Smooth muscle cell (in vitro differentiated cells): ENCODE data around the gene TTLL11. TPM values are rescaled to one million over a fixed set of nuclear protein-coding genes. Genes with fewer than 3 reads are reported as not detected.

ENCODE experiments used
- DNase-seq: peaks from one replicate; lab custom pipeline; 2025; ENCODE audit not compliant: unreplicated experiment; lab: John Stamatoyannopoulos, UW
- H2AFZ ChIP-seq: fragments of 200-600 bp; sonication (generic); 2 replicates; pipeline ENCODE4 v1.6.0; 2016; ENCODE audit warnings: antibody characterized with exemption, low read depth, mild to moderate bottlenecking
- H3F3A ChIP-seq: fragments of 200-600 bp; sonication (generic); 2 replicates; pipeline ENCODE4 v1.6.0; 2017; ENCODE audit warnings: antibody characterized with exemption, low read depth
- H3K27ac ChIP-seq: fragments of 200-600 bp; sonication (generic); 2 replicates; pipeline ENCODE4 v1.5.1; 2016; ENCODE audit warnings: low read depth, mild to moderate bottlenecking
- H3K27me3 ChIP-seq: fragments of 200-600 bp; sonication (generic); 2 replicates; pipeline ENCODE4 v1.6.1; 2016; ENCODE audit warnings: low read depth, mild to moderate bottlenecking
- H3K36me3 ChIP-seq: fragments of 200-600 bp; sonication (generic); 2 replicates; pipeline ENCODE4 v1.5.1; 2016; ENCODE audit warnings: low read depth
- H3K4me1 ChIP-seq: fragments of 200-600 bp; sonication (generic); 2 replicates; pipeline ENCODE4 v1.5.1; 2016; ENCODE audit warnings: low read depth
- H3K4me2 ChIP-seq: fragments of 200-600 bp; sonication (generic); 2 replicates; pipeline ENCODE4 v1.6.0; 2016; ENCODE audit warnings: mild to moderate bottlenecking
- H3K4me3 ChIP-seq: fragments of 200-600 bp; sonication (generic); 2 replicates; pipeline ENCODE4 v1.5.1; 2016; ENCODE audit warnings: mild to moderate bottlenecking
- H3K79me2 ChIP-seq: fragments of 200-600 bp; sonication (generic); 2 replicates; pipeline ENCODE4 v1.6.0; 2016; ENCODE audit warnings: low read depth, mild to moderate bottlenecking
- H3K9ac ChIP-seq: fragments of 200-600 bp; sonication (generic); 2 replicates; pipeline ENCODE4 v1.6.0; 2016; ENCODE audit warnings: low read depth
- H3K9me3 ChIP-seq: fragments of 200-600 bp; sonication (generic); replicated peaks from 2 replicates; pipeline ENCODE4 v1.5.1; 2016; ENCODE audit warnings: low read depth
- H4K20me1 ChIP-seq: fragments of 200-600 bp; sonication (generic); 2 replicates; pipeline ENCODE4 v1.6.0; 2016; ENCODE audit warnings: low read depth
- CTCF ChIP-seq: fragments of 200-600 bp; sonication (generic); IDR thresholded peaks from 2 replicates; pipeline ENCODE4 v1.5.1; 2017; ENCODE audit warnings: borderline replicate concordance, mild to moderate bottlenecking, antibody characterized with exemption; ENCODE audit not compliant: insufficient read depth, poor library complexity, severe bottlenecking
- WGBS: methylation state at CpG from one replicate; pipeline ENCODE4 v1.1.7; 2016; ENCODE audit warnings: low lambda C conversion rate; 5-methylcytosine and 5-hydroxymethylcytosine counted together
- polyA plus RNA-seq: library from polyadenylated mRNA; unstranded; fragments of >200 nt; fragmentation: Nextera tagmentation; extraction: Ambion mirVana; gene quantifications from 2 replicates; pipeline ENCODE4 v1.2.1, GENCODE V29; 2016
- total RNA-seq: library from RNA; depleted of rRNA; stranded (reverse); fragments of >200 nt; gene quantifications from 2 replicates; pipeline ENCODE4 v1.2.3, GENCODE V29; 2014

The TTLL11 gene
- total and polyA plus RNA-seq, 2 experiments from 2014 or later: 2.6 to 3.7 TPM

- Histone ChIP-seq H4K20me1 (no peaks in the 10 kb centered on the region), H2AFZ (no peak overlapping the region), H3K27ac (no peak overlapping the region), H3K4me3 (no peak overlapping the region), H3K79me2 (no peaks in the 10 kb centered on the region), H3K9ac (no peak overlapping the region), H3F3A (peaks cover 4% of the 10 kb centered on the region), H3K9me3 (no peaks in the 10 kb centered on the region), H3K27me3 (peaks cover 13% of the 10 kb centered on the region), H3K36me3 (no peaks in the 10 kb centered on the region), H3K4me1 (peaks cover 5% of the 10 kb centered on the region), H3K4me2 (no peak overlapping the region)
- WGBS: 22% methylated on average over 21 of the region's 21 CpGs
- no peak for TF ChIP-seq CTCF
- no peak for DNase-seq
Observed at GRCh38 chr9:122131401-122132001, 38.4 kb upstream of the TTLL11 start.

GRCh38 chr9:122130837-122131236 is 37.7 kb upstream of the TTLL11 start:
- H3K79me2 ChIP-seq: no peaks in the 10 kb centered on the region
- no peaks in the 10 kb centered on the region for H3K36me3 ChIP-seq
- no peak for TF ChIP-seq CTCF
- H3K4me2 ChIP-seq: no peak overlapping the region
- no peak for DNase-seq
- no peak overlapping the region for H3K27ac ChIP-seq
- H4K20me1 ChIP-seq: no peaks in the 10 kb centered on the region
- H3F3A ChIP-seq: peaks cover 4% of the 10 kb centered on the region
- no peak overlapping the region for H2AFZ ChIP-seq
- H3K27me3 ChIP-seq: peaks cover 13% of the 10 kb centered on the region
- peaks cover 11% of the 10 kb centered on the region for H3K4me1 ChIP-seq
- no peak overlapping the region for H3K9ac ChIP-seq
- no peaks in the 10 kb centered on the region for H3K9me3 ChIP-seq
- WGBS: 71% methylated on average over 4 of the region's 4 CpGs
- no peak overlapping the region for H3K4me3 ChIP-seq

- H3K79me2 ChIP-seq: no peaks in the 10 kb centered on the region
- no peak overlapping the region for H3K4me3 ChIP-seq
- H3F3A ChIP-seq: no peaks in the 10 kb centered on the region
- 94% methylated on average over 2 of the region's 2 CpGs for WGBS
- H3K27me3 ChIP-seq: peaks cover 13% of the 10 kb centered on the region
- H3K4me1 ChIP-seq: peaks cover 11% of the 10 kb centered on the region
- DNase-seq: no peak
- no peak overlapping the region for H3K9ac ChIP-seq
- H3K4me2 ChIP-seq: no peak overlapping the region
- H3K36me3 ChIP-seq: no peaks in the 10 kb centered on the region
- TF ChIP-seq CTCF: no peak
- no peak overlapping the region for H2AFZ ChIP-seq
- H3K27ac ChIP-seq: no peak overlapping the region
- no peaks in the 10 kb centered on the region for H3K9me3 ChIP-seq
- H4K20me1 ChIP-seq: no peaks in the 10 kb centered on the region
Observed at GRCh38 chr9:122129969-122130368, 36.9 kb upstream of the TTLL11 start.

- 90% methylated on average over 7 of the region's 7 CpGs for WGBS
- H4K20me1 ChIP-seq: no peaks in the 10 kb centered on the region
- TF ChIP-seq CTCF: no peak
Observed at GRCh38 chr9:122128969-122129343, 35.8 kb upstream of the TTLL11 start.

More at GRCh38 chr9:122128969-122129343, 35.8 kb upstream of the TTLL11 start:
- no peak overlapping the region for H3K27ac ChIP-seq
- no peaks in the 10 kb centered on the region for H3K79me2 ChIP-seq
- H3K36me3 ChIP-seq: no peaks in the 10 kb centered on the region
- no peak overlapping the region for H3K4me2 ChIP-seq
- no peak overlapping the region for H3K9ac ChIP-seq
- H3K9me3 ChIP-seq: no peaks in the 10 kb centered on the region
- peaks cover 13% of the 10 kb centered on the region for H3K27me3 ChIP-seq
- peaks cover 11% of the 10 kb centered on the region for H3K4me1 ChIP-seq
- no peaks in the 10 kb centered on the region for H3F3A ChIP-seq
- H2AFZ ChIP-seq: no peak overlapping the region
- no peak for DNase-seq
- H3K4me3 ChIP-seq: no peak overlapping the region
